K562 treated with DMSO at 1 percent for 48 hours (cell line): ENCODE results near the gene VEPH1. TPM values are rescaled to one million over a fixed set of nuclear protein-coding genes. Genes with fewer than 3 reads are reported as not detected.

Experiments used
- total RNA-seq: library from RNA; unstranded; fragments of 300-600 nt; gene quantifications from 2 replicates; pipeline ENCODE4 v1.2.3, GENCODE V29; 2022; ENCODE audit warnings: low replicate concordance; ENCODE audit errors: extremely low read depth

The VEPH1 gene
- not detected in 2 replicates for total RNA-seq

DNA sequence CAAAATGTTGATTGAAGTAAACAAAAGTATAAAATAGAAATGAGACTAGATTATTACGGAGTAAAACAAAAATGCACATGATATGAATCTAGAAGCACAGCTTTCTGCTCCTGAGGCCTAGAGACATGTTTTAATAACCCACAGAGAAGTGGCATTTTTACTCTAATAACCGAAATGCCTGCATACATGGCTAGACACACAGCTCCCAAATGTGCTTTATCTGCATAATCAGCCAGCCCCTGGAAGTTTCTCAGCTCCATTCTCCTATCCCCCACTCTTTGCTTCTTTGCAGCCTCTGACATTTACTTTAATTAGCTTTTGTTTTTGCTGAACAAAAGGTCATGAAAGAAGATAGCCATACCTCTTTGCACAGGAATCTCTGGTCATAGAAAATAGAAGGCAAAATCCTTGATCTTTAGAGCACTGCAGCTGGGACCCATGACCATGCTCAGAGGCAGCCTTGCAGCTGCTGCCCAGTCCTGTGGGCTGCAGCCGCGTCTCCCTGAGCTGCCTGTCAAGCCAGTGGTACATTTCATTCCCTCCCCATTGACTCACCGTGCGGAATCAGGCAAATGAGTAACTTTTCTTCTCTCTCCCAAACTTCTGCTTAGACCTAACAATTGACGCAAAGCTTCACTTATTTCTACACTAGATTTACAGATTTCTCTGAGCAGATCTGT, at the start of gene VEPH1:
VEPH1 (minus strand) TSS at position 501 of the 680 bp plus-strand sequence. CDS start 8,067 bp downstream, outside the sequence.

DNA sequence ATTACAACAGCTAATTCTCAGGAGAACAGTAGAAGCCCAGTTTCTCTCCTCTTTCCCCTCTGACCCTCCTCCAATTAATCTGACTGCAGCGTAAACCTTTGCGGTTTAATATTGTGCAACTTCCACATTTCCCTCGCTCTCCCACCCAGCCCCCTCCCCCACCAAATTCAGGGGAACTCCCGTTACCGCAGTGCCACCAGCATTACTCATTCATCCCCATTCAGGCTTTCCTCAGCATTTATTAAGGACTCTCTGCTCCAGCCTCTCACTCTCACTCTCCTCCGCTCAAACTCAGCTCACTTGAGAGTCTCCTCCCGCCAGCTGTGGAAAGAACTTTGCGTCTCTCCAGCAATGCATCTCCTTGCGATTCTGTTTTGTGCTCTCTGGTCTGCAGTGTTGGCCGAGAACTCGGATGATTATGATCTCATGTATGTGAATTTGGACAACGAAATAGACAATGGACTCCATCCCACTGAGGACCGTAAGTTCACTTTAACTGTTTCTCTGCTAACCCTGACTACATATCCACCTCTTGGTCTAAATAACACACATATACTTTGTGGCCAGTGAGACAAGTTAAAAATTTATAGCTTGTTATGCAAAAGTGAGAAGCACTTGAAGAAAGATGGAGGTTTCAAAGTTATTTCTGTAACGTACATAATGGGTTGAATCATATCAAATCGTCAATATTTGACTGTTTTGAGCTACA, 66.5 kb downstream of the VEPH1 start, which contains the start of gene PTX3:
PTX3 (plus strand) TSS at position 268 of the 709 bp plus-strand sequence; CDS start at position 352, 84 bp downstream.

Other genes starting within 250 kb of the VEPH1 start
- not detected in 2 replicates for gene PTX3, start 66.6 kb downstream of the VEPH1 start, total RNA-seq